Lower lobe of right lung (tissue), 2 donors: Measurements from ENCODE around the gene DUOXA1. TPM values are rescaled to one million over a fixed set of nuclear protein-coding genes. Genes with fewer than 3 reads are reported as not detected.

Experiments used
- ATAC-seq, 2 donors: fragments of 200-7000 bp; cut with Tn5 transposase; one replicate each; pipeline ENCODE4 v1.9.1; 2020 to 2022; ENCODE audit warnings: mild to moderate bottlenecking in 2 of 2, moderate library complexity in 2 of 2
- DNase-seq: peaks from one replicate; pipeline ENCODE4 v3.0.0-alpha.2; 2020
- H3K27ac ChIP-seq: fragments of 200-600 bp; one replicate; pipeline ENCODE4 v1.8.0; 2022
- H3K27me3 ChIP-seq: fragments of 200-600 bp; one replicate; pipeline ENCODE4 v1.8.0; 2022; ENCODE audit warnings: low read depth
- H3K36me3 ChIP-seq: fragments of 200-600 bp; one replicate; pipeline ENCODE4 v1.8.0; 2022; ENCODE audit warnings: mild to moderate bottlenecking
- H3K4me1 ChIP-seq: fragments of 200-600 bp; one replicate; pipeline ENCODE4 v1.8.0; 2022
- H3K4me3 ChIP-seq: fragments of 200-600 bp; one replicate; pipeline ENCODE4 v1.8.0; 2022; ENCODE audit warnings: mild to moderate bottlenecking
- H3K9me3 ChIP-seq: fragments of 200-600 bp; one replicate; pipeline ENCODE4 v1.8.0; 2022
- CTCF ChIP-seq: fragments of 200-600 bp; IDR thresholded peaks from one replicate; pipeline ENCODE4 v1.8.0; 2022; ENCODE audit warnings: antibody characterized with exemption, mild to moderate bottlenecking
- intact Hi-C: fragments of 100-400 bp; cut with DNase I; formaldehyde crosslinking; loops from one replicate; pipeline ENCODE4 v1.11.0; 2022
- total RNA-seq: library from RNA; stranded (reverse); fragmentation: NEBNext Ultra II Directional; extraction: Animal tissue kit (Norgen Biotek cat#: 25700); gene quantifications from one replicate; pipeline ENCODE4 v1.2.1, GENCODE V29; 2021
- donor health status: DM: no; HTN: yes; CAD: no; lungs with severe emphysema.

DUOXA1 gene
- total RNA-seq, 1 donor from 2014 or later = 131 TPM

- intact Hi-C loops = no loop called here
- no peaks in the 10 kb centered on the region for H3K4me1 ChIP-seq
- no peaks in the 10 kb centered on the region for H3K27me3 ChIP-seq
- no peak for DNase-seq
- no peak overlapping the region for H3K4me3 ChIP-seq
- H3K27ac ChIP-seq = no peak overlapping the region
- ATAC-seq = no peak
- no peaks in the 10 kb centered on the region for H3K36me3 ChIP-seq
- H3K9me3 ChIP-seq = no peaks in the 10 kb centered on the region
- no peak for TF ChIP-seq CTCF
Measured at GRCh38 chr15:45094358-45094730, 35.3 kb downstream of the DUOXA1 start.

- H3K4me3 ChIP-seq = no peak overlapping the region
- H3K27me3 ChIP-seq = no peaks in the 10 kb centered on the region
- ATAC-seq = no peak
- H3K27ac ChIP-seq = no peak overlapping the region
- intact Hi-C loops = no loop called here
- no peak for TF ChIP-seq CTCF
- no peak for DNase-seq
- no peaks in the 10 kb centered on the region for H3K4me1 ChIP-seq
- H3K9me3 ChIP-seq = no peaks in the 10 kb centered on the region
- H3K36me3 ChIP-seq = no peaks in the 10 kb centered on the region
Measured at GRCh38 chr15:45093622-45094357, 35.9 kb downstream of the DUOXA1 start.

GRCh38 chr15:45093013-45093412 lies 36.7 kb downstream of the DUOXA1 start:
- no peak for TF ChIP-seq CTCF
- Histone ChIP-seq H3K4me3 (no peak overlapping the region), H3K4me1 (no peaks in the 10 kb centered on the region), H3K36me3 (no peaks in the 10 kb centered on the region), H3K27me3 (no peaks in the 10 kb centered on the region), H3K9me3 (no peaks in the 10 kb centered on the region), H3K27ac (no peak overlapping the region)
- intact Hi-C loops = no loop called here
- no peak for ATAC-seq
- DNase-seq = no peak

GRCh38 chr15:45091576-45091975 lies 38.1 kb downstream of the DUOXA1 start:
- H3K27me3 ChIP-seq = no peaks in the 10 kb centered on the region
- intact Hi-C loops = no loop called here
- DNase-seq = no peak

GRCh38 chr15:45091161-45091560 lies 38.5 kb downstream of the DUOXA1 start:
- Histone ChIP-seq H3K36me3 (no peaks in the 10 kb centered on the region), H3K27ac (no peak overlapping the region), H3K27me3 (peaks cover 3% of the 10 kb centered on the region), H3K4me3 (no peak overlapping the region), H3K9me3 (no peaks in the 10 kb centered on the region), H3K4me1 (no peaks in the 10 kb centered on the region)
- no peak for TF ChIP-seq CTCF
- DNase-seq (no peak), ATAC-seq (no peak)
- intact Hi-C loops = no loop called here

More at GRCh38 chr15:45091576-45091975, 38.1 kb downstream of the DUOXA1 start:
- Histone ChIP-seq H3K27ac (no peak overlapping the region), H3K4me1 (no peaks in the 10 kb centered on the region), H3K4me3 (no peak overlapping the region), H3K9me3 (no peaks in the 10 kb centered on the region), H3K36me3 (no peaks in the 10 kb centered on the region)
- ATAC-seq = no peak
- no peak for TF ChIP-seq CTCF
